ENCODE data around the gene SP2. TPM values are rescaled to one million over a fixed set of nuclear protein-coding genes. Genes with fewer than 3 reads are reported as not detected.

SP2 gene
- polyA plus RNA-seq (2013), result 15.6 TPM

DNA sequence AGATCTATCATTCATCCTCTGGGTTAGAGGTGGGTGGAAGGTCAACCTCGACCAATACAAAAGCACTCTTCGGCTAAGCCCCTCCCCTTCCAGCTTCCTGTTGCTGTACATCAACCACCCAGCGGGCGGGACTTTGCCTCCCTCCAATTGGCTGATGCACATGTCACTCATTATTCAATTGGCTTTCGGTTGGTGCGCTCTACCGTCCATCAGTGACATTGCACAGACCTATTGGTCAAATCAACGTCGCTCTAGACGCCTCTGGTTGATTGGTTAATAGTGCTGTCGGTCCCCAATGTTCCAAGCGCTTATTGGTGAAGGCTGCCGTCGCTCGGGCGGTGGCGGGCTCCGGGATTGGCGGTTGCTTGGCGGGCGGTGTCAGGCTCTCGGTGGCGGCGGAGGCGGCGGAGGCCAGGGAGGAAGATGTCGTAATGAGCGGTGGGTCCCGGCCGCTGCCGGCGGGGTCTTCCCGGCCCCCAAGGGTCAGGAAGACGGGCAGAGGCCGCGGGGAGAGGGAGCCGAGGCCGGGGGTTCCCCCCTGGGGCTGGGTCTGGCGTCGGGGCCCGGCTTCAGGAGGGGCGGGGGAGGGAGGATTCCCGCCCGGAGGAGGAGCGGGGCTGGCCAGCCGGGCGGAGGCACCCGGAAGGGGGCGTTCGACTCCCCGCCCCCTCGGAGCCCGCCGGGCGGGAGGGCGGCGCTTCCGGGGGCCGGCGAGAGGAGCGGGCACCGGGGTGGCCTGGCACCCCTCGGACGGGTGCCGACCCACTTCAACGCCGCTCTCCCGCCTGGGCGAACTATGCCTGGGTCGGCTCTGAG is at the start of gene SP2:
Gene SP2 (plus strand): TSS at position 381 of the 816 bp plus-strand sequence. CDS start 51 bp downstream, at position 432.
- peak; percentile 100 for DNase-seq
- H3K27ac ChIP-seq (ENCODE audit: insufficient read depth in 1 of 2, low read depth in 1 of 2, low read length in 2 of 2, poor library complexity in 1 of 2, severe bottlenecking in 2 of 2), result peak within 1 kb of the TSS; percentile 91 to 97
- WGBS (ENCODE audit: insufficient coverage), result 0% methylated on average over 45 of the region's 70 CpGs
- H3K9me3 ChIP-seq (ENCODE audit: control extremely low read depth in 1 of 5, control insufficient read depth in 4 of 5, insufficient read depth in 2 of 5, low read depth in 1 of 5, low read length in 4 of 5), result no peaks in the 10 kb centered on the region
- H3K27me3 ChIP-seq (replicated peaks in 2 of 5; ENCODE audit: control insufficient read depth in 4 of 5, insufficient read depth in 5 of 5, low read length in 4 of 5), result no peaks in the 10 kb centered on the region
- CTCF ChIA-PET, result interaction anchor here (0.7 to 15.9 kb wide), 8 partner anchors 12 to 75 kb away, joined by 3 to 575 read pairs (median 5); partner anchors contain the start of genes CDK5RAP3, SCRN2 and SP6
- peaks cover 15 to 31% (median 26%) of the 10 kb centered on the region in 4 experiments for H3K4me1 ChIP-seq (ENCODE audit: control extremely low read depth in 1 of 4, control insufficient read depth in 4 of 4, insufficient read depth in 4 of 4, low read length in 3 of 4)
- peaks cover 2 to 18% (median 6%) of the 10 kb centered on the region in 4 experiments for H3K36me3 ChIP-seq (ENCODE audit: control insufficient read depth in 4 of 4, insufficient read depth in 4 of 4, low read length in 3 of 4)
- peak within 1 kb of the TSS; percentile 66 to 98 (median 94) for H3K4me3 ChIP-seq (ENCODE audit: control insufficient read depth in 1 of 7, extremely low read depth in 1 of 7, insufficient read depth in 4 of 7, low read depth in 2 of 7, low read length in 6 of 7)
- POLR2A ChIA-PET, result interaction anchor here (0.6 to 1.4 kb wide), 8 partner anchors 12 to 163 kb away, joined by 3 to 9 read pairs (median 3); partner anchors contain the start of genes LRRC46, MRPL10, PNPO and SCRN2

DNA sequence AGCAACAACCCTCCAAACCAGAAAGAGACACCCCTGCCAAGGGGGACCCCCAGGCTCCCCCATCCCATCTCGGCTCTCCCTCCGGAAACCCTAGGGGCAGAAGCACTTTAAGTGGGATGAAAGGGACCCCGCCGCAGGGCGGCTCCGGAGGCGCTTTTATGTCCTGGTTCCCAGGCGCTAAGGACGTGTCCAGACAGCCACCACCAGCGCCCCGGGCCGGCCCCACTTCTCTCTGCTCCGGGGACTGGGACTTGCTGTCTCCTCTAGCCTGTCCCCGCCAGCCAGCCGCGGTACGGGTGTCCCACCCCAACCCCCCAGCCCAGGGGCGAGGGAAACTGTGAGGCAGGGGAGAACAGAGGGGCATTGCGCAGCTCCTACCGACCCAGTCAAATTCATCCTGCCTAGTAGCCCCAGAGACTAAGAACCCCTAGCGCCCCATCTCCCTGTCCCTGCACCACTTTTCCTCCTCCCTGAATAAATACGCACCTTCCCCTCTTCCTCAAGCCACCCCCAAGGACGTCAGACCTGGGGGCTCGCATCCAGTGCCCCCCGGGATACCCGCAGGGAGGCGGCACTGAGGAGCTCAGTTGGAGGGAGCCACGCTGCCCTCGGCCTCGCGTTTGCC is 49.2 kb upstream of the SP2 start:
- Histone ChIP-seq H3K4me1 (ENCODE audit: control extremely low read depth in 1 of 4, control insufficient read depth in 4 of 4, insufficient read depth in 4 of 4, low read length in 3 of 4) (peaks cover 0 to 26% (median 25%) of the 10 kb centered on the region in 4 experiments), H3K4me3 (ENCODE audit: control insufficient read depth in 1 of 7, extremely low read depth in 1 of 7, insufficient read depth in 4 of 7, low read depth in 2 of 7, low read length in 6 of 7) (peak overlapping the region in 2 of 7 experiments; percentile 16 to 28), H3K27me3 (replicated peaks in 2 of 5; ENCODE audit: control insufficient read depth in 4 of 5, insufficient read depth in 5 of 5, low read length in 4 of 5) (peaks cover 5 to 73% (median 34%) of the 10 kb centered on the region in 5 experiments), H3K36me3 (ENCODE audit: control insufficient read depth in 4 of 4, insufficient read depth in 4 of 4, low read length in 3 of 4) (no peaks in the 10 kb centered on the region), H3K27ac (ENCODE audit: insufficient read depth in 1 of 2, low read depth in 1 of 2, low read length in 2 of 2, poor library complexity in 1 of 2, severe bottlenecking in 2 of 2) (no peak overlapping the region), H3K9me3 (ENCODE audit: control extremely low read depth in 1 of 5, control insufficient read depth in 4 of 5, insufficient read depth in 2 of 5, low read depth in 1 of 5, low read length in 4 of 5) (no peaks in the 10 kb centered on the region)
- no peak for DNase-seq
- POLR2A ChIA-PET, result interaction anchor here (0.6 to 1.5 kb wide), 3 partner anchors 43 to 121 kb away, joined by 3 to 6 read pairs (median 3); no protein-coding TSS in a partner anchor
- CTCF ChIA-PET, result interaction anchor here (0.8 to 22.9 kb wide), 13 partner anchors 9 to 171 kb away, joined by 3 to 575 read pairs (median 4); partner anchors contain the start of genes OSBPL7 and SP2
- 16% methylated on average over 26 of the region's 31 CpGs for WGBS (ENCODE audit: insufficient coverage)

DNA sequence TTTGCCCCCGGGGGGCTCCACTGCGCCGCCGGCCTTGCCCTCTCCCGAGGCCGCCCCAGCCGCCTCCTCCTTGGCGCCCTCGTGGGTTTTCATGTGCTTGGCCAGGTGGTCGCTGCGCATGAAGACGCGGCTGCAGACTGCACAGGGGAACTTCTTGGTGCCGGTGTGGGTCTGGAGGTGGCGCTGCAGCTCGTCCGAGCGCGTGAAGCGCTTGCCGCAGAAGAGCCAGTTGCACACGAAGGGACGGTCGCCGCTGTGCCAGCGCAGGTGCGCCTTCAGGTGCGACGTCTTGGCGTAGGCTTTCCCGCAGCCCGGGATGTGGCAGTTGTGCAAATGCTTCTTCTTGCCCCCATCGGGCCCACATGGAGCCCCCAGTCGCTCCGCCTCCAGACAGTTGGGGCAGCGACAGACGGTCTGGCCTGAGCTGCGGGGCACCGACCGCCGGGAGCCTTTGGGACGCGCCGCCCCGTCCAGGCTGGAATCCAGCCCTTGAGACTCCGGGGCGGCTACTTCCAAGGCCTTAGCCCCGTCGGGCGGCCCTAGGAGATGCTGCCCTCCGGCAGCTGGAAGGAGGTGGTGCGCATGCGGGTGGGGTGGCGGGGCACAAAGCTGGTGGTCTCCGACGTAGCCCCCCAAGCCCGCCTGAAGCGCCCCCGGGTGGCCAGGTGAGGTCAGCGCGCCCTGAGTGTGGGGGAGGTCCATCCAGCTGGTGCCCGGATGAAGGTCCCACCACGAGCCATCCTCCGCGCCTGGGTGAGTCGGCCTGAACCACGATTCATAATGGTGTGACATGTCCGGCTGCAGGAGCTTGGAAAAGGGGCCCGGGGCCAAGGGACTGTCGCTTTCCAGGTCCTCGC is 48.5 kb upstream of the SP2 start:
- peaks cover 11 to 80% (median 42%) of the 10 kb centered on the region in 5 experiments for H3K27me3 ChIP-seq (replicated peaks in 2 of 5; ENCODE audit: control insufficient read depth in 4 of 5, insufficient read depth in 5 of 5, low read length in 4 of 5)
- ChIA-PET POLR2A (interaction anchor here (0.6 to 1.5 kb wide), 2 partner anchors 42 to 121 kb away, joined by 3 to 6 read pairs; no protein-coding TSS in a partner anchor), CTCF (interaction anchor here (0.8 to 22.9 kb wide), 14 partner anchors 8 to 171 kb away, joined by 3 to 575 read pairs (median 4); partner anchors contain the start of genes LRRC46, MRPL10, OSBPL7 and SP2)
- H3K4me3 ChIP-seq (ENCODE audit: control insufficient read depth in 1 of 7, extremely low read depth in 1 of 7, insufficient read depth in 4 of 7, low read depth in 2 of 7, low read length in 6 of 7), result peak overlapping the region in 2 of 7 experiments; percentile 16 to 28
- H3K9me3 ChIP-seq (ENCODE audit: control extremely low read depth in 1 of 5, control insufficient read depth in 4 of 5, insufficient read depth in 2 of 5, low read depth in 1 of 5, low read length in 4 of 5), result no peaks in the 10 kb centered on the region
- no peak overlapping the region for H3K27ac ChIP-seq (ENCODE audit: insufficient read depth in 1 of 2, low read depth in 1 of 2, low read length in 2 of 2, poor library complexity in 1 of 2, severe bottlenecking in 2 of 2)
- H3K36me3 ChIP-seq (ENCODE audit: control insufficient read depth in 4 of 4, insufficient read depth in 4 of 4, low read length in 3 of 4), result no peaks in the 10 kb centered on the region
- H3K4me1 ChIP-seq (ENCODE audit: control extremely low read depth in 1 of 4, control insufficient read depth in 4 of 4, insufficient read depth in 4 of 4, low read length in 3 of 4), result peaks cover 0 to 33% (median 31%) of the 10 kb centered on the region in 4 experiments
- WGBS (ENCODE audit: insufficient coverage), result 23% methylated on average over 66 of the region's 71 CpGs
- peak; percentile 39 to 65 (median 62) for DNase-seq

GRCh38 chr17:47848198-47848513 is 47.9 kb upstream of the SP2 start:
- DNase-seq, result no peak
- H3K4me3 ChIP-seq (ENCODE audit: control insufficient read depth in 1 of 7, extremely low read depth in 1 of 7, insufficient read depth in 4 of 7, low read depth in 2 of 7, low read length in 6 of 7), result no peak overlapping the region
- WGBS (ENCODE audit: insufficient coverage), result 48% methylated on average over 15 of the region's 23 CpGs
- no peak overlapping the region for H3K27ac ChIP-seq (ENCODE audit: insufficient read depth in 1 of 2, low read depth in 1 of 2, low read length in 2 of 2, poor library complexity in 1 of 2, severe bottlenecking in 2 of 2)
- no peaks in the 10 kb centered on the region for H3K9me3 ChIP-seq (ENCODE audit: control extremely low read depth in 1 of 5, control insufficient read depth in 4 of 5, insufficient read depth in 2 of 5, low read depth in 1 of 5, low read length in 4 of 5)
- ChIA-PET CTCF (interaction anchor here (1.0 to 22.9 kb wide), 13 partner anchors 9 to 170 kb away, joined by 3 to 575 read pairs (median 4); partner anchors contain the start of genes LRRC46, MRPL10, OSBPL7 and SP2), POLR2A (no interaction called here)
- peaks cover 0 to 35% (median 31%) of the 10 kb centered on the region in 4 experiments for H3K4me1 ChIP-seq (ENCODE audit: control extremely low read depth in 1 of 4, control insufficient read depth in 4 of 4, insufficient read depth in 4 of 4, low read length in 3 of 4)
- peaks cover 12 to 86% (median 48%) of the 10 kb centered on the region in 5 experiments for H3K27me3 ChIP-seq (replicated peaks in 2 of 5; ENCODE audit: control insufficient read depth in 4 of 5, insufficient read depth in 5 of 5, low read length in 4 of 5)
- H3K36me3 ChIP-seq (ENCODE audit: control insufficient read depth in 4 of 4, insufficient read depth in 4 of 4, low read length in 3 of 4), result no peaks in the 10 kb centered on the region

DNA sequence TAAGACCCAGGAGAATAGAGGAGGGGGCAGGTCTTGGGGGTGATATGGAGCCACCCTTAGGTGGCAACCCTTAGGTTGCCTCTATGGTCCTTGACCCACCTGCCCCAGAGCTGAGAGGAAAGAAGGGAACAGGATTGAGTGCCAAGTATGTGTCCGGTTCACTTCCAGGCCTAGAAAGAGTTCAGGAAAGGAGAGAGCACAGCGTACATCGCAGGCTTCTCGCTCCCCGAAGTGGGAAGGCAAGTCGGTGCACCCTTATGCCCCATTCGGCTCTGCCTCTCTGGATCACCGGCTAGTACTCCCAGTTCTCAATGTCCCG is 45.7 kb upstream of the SP2 start:
- no peak overlapping the region for H3K27ac ChIP-seq (ENCODE audit: insufficient read depth in 1 of 2, low read depth in 1 of 2, low read length in 2 of 2, poor library complexity in 1 of 2, severe bottlenecking in 2 of 2)
- peak overlapping the region in 1 of 7 experiments; percentile 11 for H3K4me3 ChIP-seq (ENCODE audit: control insufficient read depth in 1 of 7, extremely low read depth in 1 of 7, insufficient read depth in 4 of 7, low read depth in 2 of 7, low read length in 6 of 7)
- H3K9me3 ChIP-seq (ENCODE audit: control extremely low read depth in 1 of 5, control insufficient read depth in 4 of 5, insufficient read depth in 2 of 5, low read depth in 1 of 5, low read length in 4 of 5), result no peaks in the 10 kb centered on the region
- DNase-seq, result no peak
- H3K36me3 ChIP-seq (ENCODE audit: control insufficient read depth in 4 of 4, insufficient read depth in 4 of 4, low read length in 3 of 4), result no peaks in the 10 kb centered on the region
- CTCF ChIA-PET, result interaction anchor here (1.0 to 22.9 kb wide), 9 partner anchors 9 to 126 kb away, joined by 3 to 575 read pairs (median 8); partner anchors contain the start of genes SCRN2 and SP2
- 64% methylated on average over 9 of the region's 9 CpGs for WGBS (ENCODE audit: insufficient coverage)
- H3K27me3 ChIP-seq (replicated peaks in 2 of 5; ENCODE audit: control insufficient read depth in 4 of 5, insufficient read depth in 5 of 5, low read length in 4 of 5), result peaks cover 12 to 98% (median 54%) of the 10 kb centered on the region in 5 experiments
- H3K4me1 ChIP-seq (ENCODE audit: control extremely low read depth in 1 of 4, control insufficient read depth in 4 of 4, insufficient read depth in 4 of 4, low read length in 3 of 4), result peaks cover 0 to 35% (median 29%) of the 10 kb centered on the region in 4 experiments
- POLR2A ChIA-PET, result no interaction called here
